ENCODE data around the gene KRTAP3-3. TPM values are rescaled to one million over a fixed set of nuclear protein-coding genes. Genes with fewer than 3 reads are reported as not detected.
A peak's percentile ranks its signal among the peaks of the same experiment; 100 is the strongest.
"Not testable (repeated sequence)": the region's sequence is repeated elsewhere in the genome, so short reads cannot be mapped to it uniquely, and the experiment has no call there.

KRTAP3-3 gene
- total RNA-seq, 1 experiment from 2014 or later = not detected

DNA sequence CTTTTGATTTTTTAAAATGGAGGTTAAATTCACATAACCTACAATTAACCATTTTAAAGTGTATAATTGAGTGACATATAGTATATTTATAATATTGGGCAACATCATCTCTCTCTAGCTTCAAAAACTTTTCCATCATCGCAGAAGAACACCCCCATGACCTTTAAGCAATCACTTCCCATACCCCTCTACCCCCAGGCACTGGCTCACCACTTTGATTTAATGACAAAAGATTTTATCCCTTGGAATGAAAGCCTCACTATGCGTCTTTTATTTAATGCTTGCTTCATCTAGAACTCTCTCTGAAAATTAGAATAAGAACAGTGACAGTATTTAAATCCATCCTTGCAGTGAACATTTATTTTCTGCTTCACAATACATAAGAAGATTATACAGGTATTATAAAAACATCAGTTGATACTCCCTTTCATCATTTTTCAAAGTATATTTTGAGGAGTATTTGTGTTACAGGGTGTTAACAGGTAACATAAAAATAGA, 43.9 kb upstream of the KRTAP3-3 start:
- ATAC-seq = peak; percentile 51; the same call in 1 of the 2 replicates
- POLR2A ChIA-PET = no interaction called here
- CTCF ChIA-PET = interaction anchor here (1.2 kb wide), 1 partner anchor 749 kb away, joined by 3 read pairs; the partner anchor contains the start of gene JUP

GRCh38 chr17:41034346-41034935, 40.5 kb upstream of the KRTAP3-3 start, which contains the start of gene KRTAP1-3:
Gene KRTAP1-3 (minus strand): TSS chr17:41034874. CDS start chr17:41034821, 53 bp downstream.
- CTCF ChIA-PET; H3K36me3 Mint-ChIP-seq; H3K9me3 Mint-ChIP-seq; H3K4me3 Mint-ChIP-seq; DNase-seq (ENCODE audit: low spot score); ATAC-seq; POLR2A ChIA-PET; H3K27me3 Mint-ChIP-seq (ENCODE audit: low read depth): not testable (repeated sequence)
- peak within 1 kb of the TSS; percentile 74; the same call in 1 of the 2 replicates for H3K27ac Mint-ChIP-seq
- peaks cover 40% of the 10 kb centered on the region for H3K4me1 Mint-ChIP-seq

More for the DNA sequence above, 43.9 kb upstream of the KRTAP3-3 start:
- no peaks in the 10 kb centered on the region for H3K27me3 Mint-ChIP-seq (ENCODE audit: low read depth)
- DNase-seq (ENCODE audit: low spot score) = no peak
- peaks cover 7% of the 10 kb centered on the region for H3K9me3 Mint-ChIP-seq
- H3K4me1 Mint-ChIP-seq = peaks cover 47% of the 10 kb centered on the region
- H3K4me3 Mint-ChIP-seq = no peak overlapping the region
- TF ChIP-seq TEAD4 (CRISPR knock-in tag; IDR thresholded peaks at IDR 0.05) = no peak
- no peak for TF ChIP-seq PREB (CRISPR knock-in tag; IDR thresholded peaks at IDR 0.05; ENCODE audit: borderline replicate concordance)
- TF ChIP-seq, protein P1, sequence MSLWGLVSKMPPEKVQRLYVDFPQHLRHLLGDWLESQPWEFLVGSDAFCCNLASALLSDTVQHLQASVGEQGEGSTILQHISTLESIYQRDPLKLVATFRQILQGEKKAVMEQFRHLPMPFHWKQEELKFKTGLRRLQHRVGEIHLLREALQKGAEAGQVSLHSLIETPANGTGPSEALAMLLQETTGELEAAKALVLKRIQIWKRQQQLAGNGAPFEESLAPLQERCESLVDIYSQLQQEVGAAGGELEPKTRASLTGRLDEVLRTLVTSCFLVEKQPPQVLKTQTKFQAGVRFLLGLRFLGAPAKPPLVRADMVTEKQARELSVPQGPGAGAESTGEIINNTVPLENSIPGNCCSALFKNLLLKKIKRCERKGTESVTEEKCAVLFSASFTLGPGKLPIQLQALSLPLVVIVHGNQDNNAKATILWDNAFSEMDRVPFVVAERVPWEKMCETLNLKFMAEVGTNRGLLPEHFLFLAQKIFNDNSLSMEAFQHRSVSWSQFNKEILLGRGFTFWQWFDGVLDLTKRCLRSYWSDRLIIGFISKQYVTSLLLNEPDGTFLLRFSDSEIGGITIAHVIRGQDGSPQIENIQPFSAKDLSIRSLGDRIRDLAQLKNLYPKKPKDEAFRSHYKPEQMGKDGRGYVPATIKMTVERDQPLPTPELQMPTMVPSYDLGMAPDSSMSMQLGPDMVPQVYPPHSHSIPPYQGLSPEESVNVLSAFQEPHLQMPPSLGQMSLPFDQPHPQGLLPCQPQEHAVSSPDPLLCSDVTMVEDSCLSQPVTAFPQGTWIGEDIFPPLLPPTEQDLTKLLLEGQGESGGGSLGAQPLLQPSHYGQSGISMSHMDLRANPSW (CRISPR knock-in tag; conservative IDR thresholded peaks at IDR 0.05; ENCODE audit: low read depth) = no peak
- TF ChIP-seq NFYB (CRISPR knock-in tag; conservative IDR thresholded peaks at IDR 0.05; ENCODE audit: low read depth) = no peak
- no peak for TF ChIP-seq JUN (CRISPR knock-in tag; IDR thresholded peaks at IDR 0.05)
- TF ChIP-seq CREM (CRISPR knock-in tag; IDR thresholded peaks at IDR 0.05) = no peak
- no peak for TF ChIP-seq SP1 (CRISPR knock-in tag; conservative IDR thresholded peaks at IDR 0.05)
- TF ChIP-seq GABPB1 (CRISPR knock-in tag; IDR thresholded peaks at IDR 0.05) = no peak
- H3K27ac Mint-ChIP-seq = no peak overlapping the region
- no peaks in the 10 kb centered on the region for H3K36me3 Mint-ChIP-seq

- Mint-ChIP-seq H3K9me3 (no peaks in the 10 kb centered on the region), H3K4me1 (peaks cover under 1% of the 10 kb centered on the region), H3K36me3 (no peaks in the 10 kb centered on the region), H3K27ac (no peak within 1 kb of the TSS), H3K4me3 (no peak within 1 kb of the TSS), H3K27me3 (ENCODE audit: low read depth) (no peaks in the 10 kb centered on the region)
- no peak for ATAC-seq
- POLR2A ChIA-PET = no interaction called here
- CTCF ChIA-PET = no interaction called here
- no peak for DNase-seq (ENCODE audit: low spot score)
- no peak for TF ChIP-seq GABPB1 (CRISPR knock-in tag; IDR thresholded peaks at IDR 0.05)
- TF ChIP-seq ZNF317 (CRISPR knock-in tag; IDR thresholded peaks at IDR 0.05; ENCODE audit: borderline replicate concordance, low read depth) = no peak
- TF ChIP-seq, protein P2, sequence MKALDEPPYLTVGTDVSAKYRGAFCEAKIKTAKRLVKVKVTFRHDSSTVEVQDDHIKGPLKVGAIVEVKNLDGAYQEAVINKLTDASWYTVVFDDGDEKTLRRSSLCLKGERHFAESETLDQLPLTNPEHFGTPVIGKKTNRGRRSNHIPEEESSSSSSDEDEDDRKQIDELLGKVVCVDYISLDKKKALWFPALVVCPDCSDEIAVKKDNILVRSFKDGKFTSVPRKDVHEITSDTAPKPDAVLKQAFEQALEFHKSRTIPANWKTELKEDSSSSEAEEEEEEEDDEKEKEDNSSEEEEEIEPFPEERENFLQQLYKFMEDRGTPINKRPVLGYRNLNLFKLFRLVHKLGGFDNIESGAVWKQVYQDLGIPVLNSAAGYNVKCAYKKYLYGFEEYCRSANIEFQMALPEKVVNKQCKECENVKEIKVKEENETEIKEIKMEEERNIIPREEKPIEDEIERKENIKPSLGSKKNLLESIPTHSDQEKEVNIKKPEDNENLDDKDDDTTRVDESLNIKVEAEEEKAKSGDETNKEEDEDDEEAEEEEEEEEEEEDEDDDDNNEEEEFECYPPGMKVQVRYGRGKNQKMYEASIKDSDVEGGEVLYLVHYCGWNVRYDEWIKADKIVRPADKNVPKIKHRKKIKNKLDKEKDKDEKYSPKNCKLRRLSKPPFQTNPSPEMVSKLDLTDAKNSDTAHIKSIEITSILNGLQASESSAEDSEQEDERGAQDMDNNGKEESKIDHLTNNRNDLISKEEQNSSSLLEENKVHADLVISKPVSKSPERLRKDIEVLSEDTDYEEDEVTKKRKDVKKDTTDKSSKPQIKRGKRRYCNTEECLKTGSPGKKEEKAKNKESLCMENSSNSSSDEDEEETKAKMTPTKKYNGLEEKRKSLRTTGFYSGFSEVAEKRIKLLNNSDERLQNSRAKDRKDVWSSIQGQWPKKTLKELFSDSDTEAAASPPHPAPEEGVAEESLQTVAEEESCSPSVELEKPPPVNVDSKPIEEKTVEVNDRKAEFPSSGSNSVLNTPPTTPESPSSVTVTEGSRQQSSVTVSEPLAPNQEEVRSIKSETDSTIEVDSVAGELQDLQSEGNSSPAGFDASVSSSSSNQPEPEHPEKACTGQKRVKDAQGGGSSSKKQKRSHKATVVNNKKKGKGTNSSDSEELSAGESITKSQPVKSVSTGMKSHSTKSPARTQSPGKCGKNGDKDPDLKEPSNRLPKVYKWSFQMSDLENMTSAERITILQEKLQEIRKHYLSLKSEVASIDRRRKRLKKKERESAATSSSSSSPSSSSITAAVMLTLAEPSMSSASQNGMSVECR (CRISPR knock-in tag; IDR thresholded peaks at IDR 0.05; ENCODE audit: borderline replicate concordance) = no peak
- TF ChIP-seq ZBTB21 (CRISPR knock-in tag; IDR thresholded peaks at IDR 0.05; ENCODE audit: borderline replicate concordance) = no peak
- no peak for TF ChIP-seq ZNF121 (CRISPR knock-in tag; IDR thresholded peaks at IDR 0.05)
- TF ChIP-seq, protein P3, sequence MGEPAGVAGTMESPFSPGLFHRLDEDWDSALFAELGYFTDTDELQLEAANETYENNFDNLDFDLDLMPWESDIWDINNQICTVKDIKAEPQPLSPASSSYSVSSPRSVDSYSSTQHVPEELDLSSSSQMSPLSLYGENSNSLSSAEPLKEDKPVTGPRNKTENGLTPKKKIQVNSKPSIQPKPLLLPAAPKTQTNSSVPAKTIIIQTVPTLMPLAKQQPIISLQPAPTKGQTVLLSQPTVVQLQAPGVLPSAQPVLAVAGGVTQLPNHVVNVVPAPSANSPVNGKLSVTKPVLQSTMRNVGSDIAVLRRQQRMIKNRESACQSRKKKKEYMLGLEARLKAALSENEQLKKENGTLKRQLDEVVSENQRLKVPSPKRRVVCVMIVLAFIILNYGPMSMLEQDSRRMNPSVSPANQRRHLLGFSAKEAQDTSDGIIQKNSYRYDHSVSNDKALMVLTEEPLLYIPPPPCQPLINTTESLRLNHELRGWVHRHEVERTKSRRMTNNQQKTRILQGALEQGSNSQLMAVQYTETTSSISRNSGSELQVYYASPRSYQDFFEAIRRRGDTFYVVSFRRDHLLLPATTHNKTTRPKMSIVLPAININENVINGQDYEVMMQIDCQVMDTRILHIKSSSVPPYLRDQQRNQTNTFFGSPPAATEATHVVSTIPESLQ (CRISPR knock-in tag; IDR thresholded peaks at IDR 0.05) = no peak
- TF ChIP-seq ZNF281 (CRISPR knock-in tag; IDR thresholded peaks at IDR 0.05) = no peak
- no peak for TF ChIP-seq ZNF396 (CRISPR knock-in tag; IDR thresholded peaks at IDR 0.05; ENCODE audit: borderline replicate concordance)
- TF ChIP-seq PREB (CRISPR knock-in tag; IDR thresholded peaks at IDR 0.05; ENCODE audit: borderline replicate concordance) = no peak
Observed at GRCh38 chr17:41029633-41030245, 35.8 kb upstream of the KRTAP3-3 start, which contains the start of gene KRTAP1-4. Gene KRTAP1-4 (minus strand): TSS chr17:41030195. CDS start chr17:41030078, 117 bp downstream.

Measured in WTC11 (cell line).